CMK (cell line): ENCODE data around the gene GNPTG.
A peak's percentile ranks its signal among the peaks of the same experiment; 100 is the strongest.

ENCODE experiments used
- DNase-seq: peaks from one replicate; pipeline ENCODE4 v3.0.0-alpha.2; 2010; ENCODE audit warnings: low read depth

GNPTG gene

GRCh38 chr16:1394367-1394951 lies 42.7 kb downstream of the GNPTG start:
- no peak for DNase-seq

GRCh38 chr16:1395444-1396031 lies 43.8 kb downstream of the GNPTG start:
- DNase-seq, result no peak

- DNase-seq, result no peak
These were observed 46.0 kb downstream of the GNPTG start for GRCh38 chr16:1397779-1398178.

- DNase-seq, result no peak
These were observed 46.6 kb downstream of the GNPTG start for GRCh38 chr16:1398351-1398750.

GRCh38 chr16:1398826-1399581 lies 47.3 kb downstream of the GNPTG start:
- no peak for DNase-seq

- DNase-seq, result no peak
These were observed 49.5 kb downstream of the GNPTG start for GRCh38 chr16:1401061-1401757.

GRCh38 chr16:1401758-1402154 lies 50.0 kb downstream of the GNPTG start:
- no peak for DNase-seq

GRCh38 chr16:1403036-1403435 lies 51.3 kb downstream of the GNPTG start:
- no peak for DNase-seq

GRCh38 chr16:1403733-1404132 lies 52.0 kb downstream of the GNPTG start:
- no peak for DNase-seq

- no peak for DNase-seq
These were observed 56.0 kb downstream of the GNPTG start for GRCh38 chr16:1407753-1408152.

- peak; percentile 41 for DNase-seq
These were observed 56.6 kb downstream of the GNPTG start for GRCh38 chr16:1408171-1408837.

GRCh38 chr16:1412847-1413246 lies 61.1 kb downstream of the GNPTG start:
- DNase-seq, result no peak
